GM12872 (cell line): ENCODE measurements around the gene NCBP1.
A peak's percentile ranks its signal among the peaks of the same experiment; 100 is the strongest.

Experiments used
- TF ChIP-seq, protein P1 (sequence below): IDR thresholded peaks from 3 replicates; pipeline ENCODE4 v1.5.1; 2011; ENCODE audit warnings: low read depth, mild to moderate bottlenecking, low read length, moderate library complexity; ENCODE audit not compliant: insufficient read depth

NCBP1 gene

DNA sequence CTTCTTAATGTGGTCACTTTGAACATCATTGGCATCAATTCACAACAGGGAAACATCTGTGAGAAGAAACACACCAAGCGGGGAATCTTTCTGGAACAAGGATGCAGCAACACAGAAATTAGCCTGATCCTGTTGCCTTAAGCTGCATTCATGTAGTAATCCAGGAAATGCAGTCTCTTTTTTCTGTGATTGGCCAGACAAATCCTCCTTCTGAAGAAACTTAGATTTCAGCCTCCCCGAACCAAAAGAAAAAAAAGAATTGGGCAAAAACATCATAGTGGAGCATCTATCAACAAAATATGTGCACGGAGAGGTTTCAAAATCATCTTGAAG is 70.7 kb downstream of the NCBP1 start:
- TF ChIP-seq, protein P1, sequence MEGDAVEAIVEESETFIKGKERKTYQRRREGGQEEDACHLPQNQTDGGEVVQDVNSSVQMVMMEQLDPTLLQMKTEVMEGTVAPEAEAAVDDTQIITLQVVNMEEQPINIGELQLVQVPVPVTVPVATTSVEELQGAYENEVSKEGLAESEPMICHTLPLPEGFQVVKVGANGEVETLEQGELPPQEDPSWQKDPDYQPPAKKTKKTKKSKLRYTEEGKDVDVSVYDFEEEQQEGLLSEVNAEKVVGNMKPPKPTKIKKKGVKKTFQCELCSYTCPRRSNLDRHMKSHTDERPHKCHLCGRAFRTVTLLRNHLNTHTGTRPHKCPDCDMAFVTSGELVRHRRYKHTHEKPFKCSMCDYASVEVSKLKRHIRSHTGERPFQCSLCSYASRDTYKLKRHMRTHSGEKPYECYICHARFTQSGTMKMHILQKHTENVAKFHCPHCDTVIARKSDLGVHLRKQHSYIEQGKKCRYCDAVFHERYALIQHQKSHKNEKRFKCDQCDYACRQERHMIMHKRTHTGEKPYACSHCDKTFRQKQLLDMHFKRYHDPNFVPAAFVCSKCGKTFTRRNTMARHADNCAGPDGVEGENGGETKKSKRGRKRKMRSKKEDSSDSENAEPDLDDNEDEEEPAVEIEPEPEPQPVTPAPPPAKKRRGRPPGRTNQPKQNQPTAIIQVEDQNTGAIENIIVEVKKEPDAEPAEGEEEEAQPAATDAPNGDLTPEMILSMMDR, result no peak

DNA sequence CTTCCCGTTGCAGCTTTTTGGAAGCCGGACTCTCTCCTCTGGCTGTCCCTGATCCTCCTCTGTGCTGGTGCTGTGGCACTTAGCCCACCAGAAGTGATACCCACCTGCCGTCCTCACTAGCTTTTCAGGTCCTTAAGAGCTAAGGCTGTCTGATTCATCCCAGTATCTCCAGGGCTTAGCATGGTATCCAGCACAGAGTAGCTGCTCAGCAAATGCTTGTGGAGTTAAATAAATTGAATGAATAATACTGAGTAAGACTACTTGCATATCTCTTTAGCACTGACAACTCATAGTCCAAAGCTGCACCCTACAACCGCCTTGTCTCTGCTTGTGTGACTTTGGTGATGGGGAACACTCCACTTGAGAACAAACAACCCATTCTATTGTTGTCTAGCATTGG is 71.2 kb downstream of the NCBP1 start:
- TF ChIP-seq, protein P1, result no peak

DNA sequence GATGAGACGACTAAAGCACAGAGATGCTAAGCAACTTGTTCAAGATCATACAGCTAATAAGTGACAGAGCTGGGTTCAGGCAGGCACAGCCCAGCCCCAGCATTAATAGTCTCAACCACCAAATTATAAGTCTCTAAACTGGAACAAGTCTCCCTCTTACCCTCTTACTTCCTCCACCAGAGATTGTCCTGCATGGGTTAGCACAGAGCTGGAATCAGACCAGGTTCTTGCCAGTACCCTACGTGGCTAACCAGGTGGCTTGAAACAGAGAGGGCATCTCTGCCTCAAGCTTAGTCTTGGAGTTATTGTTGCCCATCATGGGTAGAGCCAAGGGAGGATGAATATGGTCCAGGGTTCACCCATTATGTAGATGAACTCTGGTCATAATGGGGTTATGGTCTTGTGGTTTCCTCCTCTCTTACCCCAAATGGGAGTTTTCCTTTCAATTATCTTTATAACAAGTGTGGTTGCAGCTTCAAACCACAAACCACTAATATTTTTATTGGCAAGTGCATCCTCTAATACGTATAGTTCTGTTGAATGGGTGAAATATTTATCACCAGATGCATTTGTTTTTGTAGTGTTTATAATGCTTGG is 71.8 kb downstream of the NCBP1 start:
- TF ChIP-seq, protein P1, result no peak

- TF ChIP-seq, protein P1, result no peak
Measured at GRCh38 chr9:97706246-97706645, 72.6 kb downstream of the NCBP1 start.

DNA sequence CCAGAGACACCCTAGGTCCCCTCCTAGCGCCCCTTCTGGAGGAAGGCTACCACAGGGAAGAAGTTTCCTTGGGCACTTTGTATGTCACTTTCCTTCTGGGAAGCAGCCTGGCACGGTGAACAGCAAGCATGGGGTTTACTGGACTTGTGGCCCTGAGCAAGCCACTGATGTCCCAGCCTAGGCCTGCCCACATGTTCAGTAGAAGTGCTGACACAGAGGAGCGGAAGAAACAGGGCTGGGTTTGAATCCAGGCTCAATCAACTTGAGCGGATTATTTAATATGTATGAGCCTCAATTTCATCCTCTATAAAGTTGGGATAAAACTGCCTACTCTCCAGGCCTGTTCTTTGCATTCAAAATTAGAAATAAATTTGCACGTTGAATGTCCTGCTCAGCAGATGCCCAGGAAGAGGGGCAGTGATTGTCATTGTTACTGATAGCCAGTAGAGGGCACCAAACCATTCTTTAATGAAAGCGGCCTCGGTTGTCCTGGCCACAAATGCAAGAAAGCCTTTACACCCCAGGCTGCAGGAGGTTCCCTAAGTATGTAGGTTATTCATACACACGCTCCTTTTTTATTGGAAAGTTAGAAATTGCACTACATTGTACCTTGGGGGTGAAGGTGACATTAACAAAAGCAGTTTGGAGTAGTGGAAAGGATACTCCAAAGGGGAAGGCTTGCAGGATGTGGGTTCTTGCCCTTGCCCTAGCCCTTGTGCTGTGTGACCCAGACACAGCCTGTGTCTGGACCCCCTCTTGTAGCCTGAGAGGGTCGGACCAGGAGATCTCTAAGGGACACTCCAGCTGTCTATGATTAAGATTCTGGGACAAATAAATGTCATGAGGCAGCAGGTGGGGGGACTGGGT is 77.0 kb downstream of the NCBP1 start:
- TF ChIP-seq, protein P1, result peak; percentile 82

- TF ChIP-seq, protein P1, result no peak
Measured at GRCh38 chr9:97711223-97711626, 77.6 kb downstream of the NCBP1 start.

- TF ChIP-seq, protein P1, result no peak
Measured at GRCh38 chr9:97714435-97714834, 80.8 kb downstream of the NCBP1 start.
